ENCODE data around the gene BMPER. TPM values are rescaled to one million over a fixed set of nuclear protein-coding genes. Genes with fewer than 3 reads are reported as not detected.

Gene BMPER
- total and polyA plus RNA-seq, 7 experiments from 2014 or later, result 0.37 to 0.81 (median 0.44) TPM; not detected in 4

DNA sequence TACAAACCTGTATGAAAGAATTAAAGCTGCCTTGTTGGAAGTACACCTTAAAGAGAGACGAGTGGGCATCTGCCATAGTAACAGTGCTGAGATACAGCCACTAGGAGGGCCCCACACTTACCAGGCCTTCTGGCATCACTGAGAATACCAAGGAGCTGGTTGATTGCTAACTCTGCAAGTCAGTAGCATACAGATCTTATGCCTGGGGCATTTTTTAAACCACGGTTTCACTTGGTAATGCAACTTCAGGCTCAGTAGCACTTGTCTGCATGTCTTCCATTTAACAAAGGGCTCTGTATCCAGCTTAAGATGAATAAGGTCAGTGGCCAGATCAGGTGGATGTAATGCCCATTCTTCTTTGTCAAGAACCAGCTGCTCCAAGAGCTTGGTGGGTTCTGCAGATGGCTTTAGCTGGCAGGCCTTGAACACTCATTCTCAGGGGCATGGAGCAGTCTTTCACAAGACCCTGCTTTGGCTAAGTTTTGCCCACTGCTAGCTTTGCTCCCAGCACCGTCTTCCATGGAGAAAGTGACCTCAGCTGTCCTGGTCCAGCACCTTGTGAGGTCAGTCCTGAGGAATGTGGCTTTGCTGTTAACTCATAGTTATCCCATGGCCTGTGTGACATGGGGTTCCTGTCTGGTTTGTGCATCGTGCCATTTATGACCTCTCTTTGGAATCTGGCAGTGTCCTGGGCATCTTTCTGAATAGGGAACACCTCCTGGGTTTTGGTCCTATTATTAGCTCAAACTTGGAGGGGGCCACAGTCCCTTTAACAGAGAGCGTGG lies 68.1 kb downstream of the BMPER start:
- Mint-ChIP-seq H3K4me1 (no peaks in the 10 kb centered on the region), H3K27me3 (peaks cover 0 to 7% (median 0%) of the 10 kb centered on the region in 5 donors), H3K27ac (no peak overlapping the region), H3K36me3 (no peaks in the 10 kb centered on the region), H3K9me3 (peaks cover 0 to 3% (median 0%) of the 10 kb centered on the region in 11 donors), H3K4me3 (no peak overlapping the region)
- Histone ChIP-seq H3K4me1 (ENCODE audit: control insufficient read depth in 2 of 2, insufficient read depth in 2 of 2, low read length in 2 of 2) (no peaks in the 10 kb centered on the region), H3K4me3 (ENCODE audit: low read length) (no peak overlapping the region), H3K27me3 (ENCODE audit: control insufficient read depth in 2 of 2, insufficient read depth in 2 of 2, low read length in 2 of 2) (no peaks in the 10 kb centered on the region), H3K36me3 (ENCODE audit: control insufficient read depth in 2 of 3, insufficient read depth in 3 of 3, low read length in 3 of 3) (no peaks in the 10 kb centered on the region), H3K27ac (ENCODE audit: low read depth, low read length) (no peak overlapping the region), H3K9me3 (ENCODE audit: control insufficient read depth in 2 of 3, low read length in 3 of 3) (no peaks in the 10 kb centered on the region)
- CTCF ChIA-PET, result interaction anchor here (0.7 kb wide), 1 partner anchor 30 kb away, joined by 3 read pairs; no protein-coding TSS in a partner anchor
- POLR2A ChIA-PET, result no interaction called here
- no peak for ATAC-seq
- intact Hi-C loops (cut with micrococcal nuclease), result no loop called here
- DNase-seq, result no peak

DNA sequence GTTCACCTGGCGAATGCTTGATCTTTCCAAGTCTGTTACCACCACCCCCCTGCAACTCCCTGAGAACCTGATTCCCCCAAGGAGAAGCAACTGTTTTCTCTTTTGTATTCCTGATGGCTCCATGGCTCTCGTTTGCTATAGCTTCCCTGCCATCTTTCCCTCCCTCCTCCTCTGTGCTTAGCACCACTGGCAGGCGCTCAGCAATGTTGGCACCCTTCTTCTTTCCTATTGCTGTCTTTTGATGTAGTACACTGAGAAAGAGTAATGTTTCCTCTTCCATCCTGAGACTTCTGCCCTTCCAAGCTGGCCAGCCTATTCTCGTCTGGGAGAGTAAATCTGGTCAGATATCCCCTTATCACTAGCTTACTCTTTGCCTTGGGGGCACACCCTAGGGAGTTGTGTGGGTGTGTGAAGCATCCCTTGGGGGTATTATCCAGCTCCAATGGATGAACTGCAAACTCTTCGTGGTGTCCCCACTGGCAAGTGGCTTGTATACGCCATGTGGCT lies 74.0 kb downstream of the BMPER start:
- ChIA-PET POLR2A (no interaction called here), CTCF (no interaction called here)
- H3K27ac Mint-ChIP-seq, result no peak overlapping the region
- ATAC-seq (no peak), DNase-seq (no peak)
- no peaks in the 10 kb centered on the region for H3K4me1 Mint-ChIP-seq
- no peak overlapping the region for H3K27ac ChIP-seq (ENCODE audit: low read depth, low read length)
- H3K27me3 ChIP-seq (ENCODE audit: control insufficient read depth in 2 of 2, insufficient read depth in 2 of 2, low read length in 2 of 2), result no peaks in the 10 kb centered on the region
- no peaks in the 10 kb centered on the region for H3K36me3 Mint-ChIP-seq
- no peaks in the 10 kb centered on the region for H3K9me3 ChIP-seq (ENCODE audit: control insufficient read depth in 2 of 3, low read length in 3 of 3)
- no peaks in the 10 kb centered on the region for H3K36me3 ChIP-seq (ENCODE audit: control insufficient read depth in 2 of 3, insufficient read depth in 3 of 3, low read length in 3 of 3)
- H3K4me3 ChIP-seq (ENCODE audit: low read length), result no peak overlapping the region
- H3K27me3 Mint-ChIP-seq, result peaks cover 0 to 10% (median 0%) of the 10 kb centered on the region in 5 donors
- H3K4me3 Mint-ChIP-seq, result no peak overlapping the region
- intact Hi-C loops (cut with micrococcal nuclease), result no loop called here
- no peaks in the 10 kb centered on the region for H3K4me1 ChIP-seq (ENCODE audit: control insufficient read depth in 2 of 2, insufficient read depth in 2 of 2, low read length in 2 of 2)
- peaks cover 0 to 3% (median 0%) of the 10 kb centered on the region in 11 donors for H3K9me3 Mint-ChIP-seq

DNA sequence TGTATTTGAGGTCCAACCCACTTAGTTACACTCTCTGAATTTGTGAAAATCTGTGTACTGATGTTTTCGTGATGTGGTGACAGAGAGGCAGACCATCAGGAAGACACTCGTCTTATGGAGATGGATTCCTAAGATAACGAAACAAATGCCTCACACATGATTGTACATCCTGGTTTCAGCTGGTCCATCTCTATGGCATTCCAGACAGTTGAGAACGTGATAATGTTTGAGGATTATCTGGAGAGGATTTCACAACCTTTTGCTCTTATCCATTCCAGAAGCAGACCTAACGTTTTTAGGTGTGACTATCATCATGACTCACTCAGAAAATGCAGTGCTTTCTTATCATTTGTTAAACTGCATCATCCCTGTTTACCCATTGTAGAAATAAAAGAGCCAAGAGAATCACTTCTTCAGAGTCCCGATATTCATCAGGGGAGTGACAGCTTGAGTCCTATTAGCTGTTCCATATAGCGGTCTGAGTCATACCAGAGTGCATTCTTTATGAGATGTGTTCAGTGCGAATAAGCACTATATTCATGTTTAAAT lies 74.5 kb downstream of the BMPER start:
- H3K36me3 Mint-ChIP-seq, result no peaks in the 10 kb centered on the region
- H3K27ac ChIP-seq (ENCODE audit: low read depth, low read length), result no peak overlapping the region
- H3K9me3 Mint-ChIP-seq, result peaks cover 0 to 3% (median 0%) of the 10 kb centered on the region in 11 donors
- no peaks in the 10 kb centered on the region for H3K27me3 ChIP-seq (ENCODE audit: control insufficient read depth in 2 of 2, insufficient read depth in 2 of 2, low read length in 2 of 2)
- no peaks in the 10 kb centered on the region for H3K36me3 ChIP-seq (ENCODE audit: control insufficient read depth in 2 of 3, insufficient read depth in 3 of 3, low read length in 3 of 3)
- intact Hi-C loops (cut with micrococcal nuclease), result no loop called here
- ATAC-seq, result no peak
- no peaks in the 10 kb centered on the region for H3K4me1 ChIP-seq (ENCODE audit: control insufficient read depth in 2 of 2, insufficient read depth in 2 of 2, low read length in 2 of 2)
- POLR2A ChIA-PET, result no interaction called here
- peaks cover 0 to 10% (median 0%) of the 10 kb centered on the region in 5 donors for H3K27me3 Mint-ChIP-seq
- DNase-seq, result no peak
- no peak overlapping the region for H3K4me3 ChIP-seq (ENCODE audit: low read length)
- H3K9me3 ChIP-seq (ENCODE audit: control insufficient read depth in 2 of 3, low read length in 3 of 3), result no peaks in the 10 kb centered on the region
- H3K27ac Mint-ChIP-seq, result no peak overlapping the region
- no peak overlapping the region for H3K4me3 Mint-ChIP-seq
- CTCF ChIA-PET, result no interaction called here
- H3K4me1 Mint-ChIP-seq, result no peaks in the 10 kb centered on the region

DNA sequence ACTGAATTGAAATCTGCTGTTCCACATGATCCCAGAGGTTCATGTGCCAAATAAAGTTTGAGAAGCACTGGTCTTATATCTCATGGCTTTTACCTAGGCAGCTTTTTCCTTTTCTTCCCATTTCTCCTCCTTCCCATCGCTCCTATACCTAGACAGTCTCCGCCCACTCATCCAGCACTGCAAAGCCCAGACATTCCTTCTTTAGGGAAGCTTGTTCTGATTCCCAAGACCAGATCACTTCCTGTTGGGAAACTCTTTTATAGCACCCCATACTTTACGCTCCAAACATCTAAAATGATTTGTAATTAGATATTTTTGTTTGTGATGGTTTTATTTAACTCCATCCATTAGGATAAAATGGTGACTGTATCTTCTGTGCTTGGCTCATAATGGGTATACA lies 75.9 kb downstream of the BMPER start:
- Histone ChIP-seq H3K36me3 (ENCODE audit: control insufficient read depth in 2 of 3, insufficient read depth in 3 of 3, low read length in 3 of 3) (no peaks in the 10 kb centered on the region), H3K27ac (ENCODE audit: low read depth, low read length) (no peak overlapping the region), H3K27me3 (ENCODE audit: control insufficient read depth in 2 of 2, insufficient read depth in 2 of 2, low read length in 2 of 2) (no peaks in the 10 kb centered on the region), H3K4me3 (ENCODE audit: low read length) (no peak overlapping the region), H3K9me3 (ENCODE audit: control insufficient read depth in 2 of 3, low read length in 3 of 3) (no peaks in the 10 kb centered on the region), H3K4me1 (ENCODE audit: control insufficient read depth in 2 of 2, insufficient read depth in 2 of 2, low read length in 2 of 2) (no peaks in the 10 kb centered on the region)
- intact Hi-C loops (cut with micrococcal nuclease), result no loop called here
- H3K27ac Mint-ChIP-seq, result no peak overlapping the region
- no peak overlapping the region for H3K4me3 Mint-ChIP-seq
- DNase-seq (no peak), ATAC-seq (no peak)
- ChIA-PET POLR2A (no interaction called here), CTCF (no interaction called here)
- H3K4me1 Mint-ChIP-seq, result no peaks in the 10 kb centered on the region
- peaks cover 0 to 3% (median 0%) of the 10 kb centered on the region in 11 donors for H3K9me3 Mint-ChIP-seq
- H3K27me3 Mint-ChIP-seq, result peaks cover 0 to 7% (median 0%) of the 10 kb centered on the region in 5 donors
- H3K36me3 Mint-ChIP-seq, result no peaks in the 10 kb centered on the region

DNA sequence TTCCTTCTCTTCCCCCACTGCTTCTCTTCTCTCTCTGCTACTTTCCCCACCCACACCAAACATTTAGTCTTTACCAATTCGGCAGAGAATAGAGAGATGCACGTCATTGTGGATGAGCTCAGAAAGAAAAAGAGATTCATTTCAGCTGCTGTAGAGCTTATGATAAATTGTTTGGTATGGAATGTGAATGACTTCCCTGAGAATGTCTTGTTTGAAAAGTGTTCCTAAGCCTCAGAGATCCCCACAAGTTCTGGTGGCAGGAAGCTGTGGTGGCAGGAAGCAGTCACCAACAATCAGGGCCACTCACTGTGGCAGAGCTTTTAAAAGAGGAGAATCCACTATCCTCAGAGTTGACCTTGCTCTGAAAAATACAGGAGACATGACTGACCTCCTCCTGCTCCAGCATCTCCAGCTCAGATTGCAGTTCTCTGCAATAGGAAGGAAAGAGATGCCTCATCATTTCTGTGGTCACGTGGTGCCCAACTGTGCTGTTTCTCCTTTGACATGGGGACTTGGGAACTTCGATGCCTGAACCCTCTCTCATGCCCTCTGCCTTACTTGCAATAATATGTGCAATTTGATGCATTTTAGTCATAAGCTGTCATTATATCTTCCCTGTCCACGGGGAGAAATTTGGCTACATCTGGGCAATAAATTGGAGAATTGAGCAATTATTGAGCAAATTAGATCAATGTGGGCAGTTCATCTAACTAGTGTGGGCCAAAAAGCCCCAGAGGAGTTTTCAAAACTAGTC lies 76.5 kb downstream of the BMPER start:
- H3K27ac Mint-ChIP-seq, result no peak overlapping the region
- Histone ChIP-seq H3K9me3 (ENCODE audit: control insufficient read depth in 2 of 3, low read length in 3 of 3) (no peaks in the 10 kb centered on the region), H3K4me1 (ENCODE audit: control insufficient read depth in 2 of 2, insufficient read depth in 2 of 2, low read length in 2 of 2) (no peaks in the 10 kb centered on the region), H3K36me3 (ENCODE audit: control insufficient read depth in 2 of 3, insufficient read depth in 3 of 3, low read length in 3 of 3) (no peaks in the 10 kb centered on the region), H3K4me3 (ENCODE audit: low read length) (no peak overlapping the region), H3K27me3 (ENCODE audit: control insufficient read depth in 2 of 2, insufficient read depth in 2 of 2, low read length in 2 of 2) (no peaks in the 10 kb centered on the region), H3K27ac (ENCODE audit: low read depth, low read length) (no peak overlapping the region)
- H3K4me3 Mint-ChIP-seq, result no peak overlapping the region
- DNase-seq (no peak), ATAC-seq (no peak)
- no peaks in the 10 kb centered on the region for H3K4me1 Mint-ChIP-seq
- peaks cover 0 to 7% (median 0%) of the 10 kb centered on the region in 5 donors for H3K27me3 Mint-ChIP-seq
- POLR2A ChIA-PET, result no interaction called here
- peaks cover 0 to 3% (median 0%) of the 10 kb centered on the region in 11 donors for H3K9me3 Mint-ChIP-seq
- H3K36me3 Mint-ChIP-seq, result no peaks in the 10 kb centered on the region
- CTCF ChIA-PET, result no interaction called here
- intact Hi-C loops (cut with micrococcal nuclease), result no loop called here

DNA sequence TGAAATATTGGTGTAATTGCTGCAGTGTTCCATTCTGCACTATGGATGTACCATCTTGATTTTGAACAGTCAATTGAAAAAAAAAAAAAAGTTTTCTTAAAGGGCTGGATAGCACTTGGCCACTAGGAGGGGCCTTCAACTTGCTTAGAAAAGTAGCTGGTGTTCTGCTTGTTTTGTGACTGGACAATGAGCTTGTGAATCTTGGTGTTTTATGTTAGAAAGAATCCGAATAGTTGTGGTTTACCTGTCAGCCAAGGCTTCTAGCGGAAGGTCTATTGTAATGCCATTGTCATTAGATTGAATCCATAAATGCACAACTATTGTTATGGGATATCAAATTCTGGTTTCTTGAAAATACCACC lies 77.1 kb downstream of the BMPER start:
- no peaks in the 10 kb centered on the region for H3K36me3 Mint-ChIP-seq
- Histone ChIP-seq H3K27me3 (ENCODE audit: control insufficient read depth in 2 of 2, insufficient read depth in 2 of 2, low read length in 2 of 2) (no peaks in the 10 kb centered on the region), H3K4me3 (ENCODE audit: low read length) (no peak overlapping the region), H3K36me3 (ENCODE audit: control insufficient read depth in 2 of 3, insufficient read depth in 3 of 3, low read length in 3 of 3) (no peaks in the 10 kb centered on the region), H3K9me3 (ENCODE audit: control insufficient read depth in 2 of 3, low read length in 3 of 3) (no peaks in the 10 kb centered on the region), H3K27ac (ENCODE audit: low read depth, low read length) (no peak overlapping the region), H3K4me1 (ENCODE audit: control insufficient read depth in 2 of 2, insufficient read depth in 2 of 2, low read length in 2 of 2) (no peaks in the 10 kb centered on the region)
- intact Hi-C loops (cut with micrococcal nuclease), result no loop called here
- no peaks in the 10 kb centered on the region for H3K4me1 Mint-ChIP-seq
- H3K27ac Mint-ChIP-seq, result no peak overlapping the region
- no peak for ATAC-seq
- no peak for DNase-seq
- ChIA-PET CTCF (interaction anchor here (0.6 kb wide), 1 partner anchor 73 kb away, joined by 6 read pairs; no protein-coding TSS in a partner anchor), POLR2A (no interaction called here)
- H3K4me3 Mint-ChIP-seq, result no peak overlapping the region
- peaks cover 0 to 3% (median 0%) of the 10 kb centered on the region in 11 donors for H3K9me3 Mint-ChIP-seq
- peaks cover 0 to 7% (median 0%) of the 10 kb centered on the region in 5 donors for H3K27me3 Mint-ChIP-seq

Measured in naive thymus-derived CD4-positive, alpha-beta T cell (primary cell).